ENCODE results near the gene NEDD4L. TPM values are rescaled to one million over a fixed set of nuclear protein-coding genes. Genes with fewer than 3 reads are reported as not detected.

The NEDD4L gene
- total and polyA plus RNA-seq, 2 donors (not counting 1 experiment from before 2014, with no cell fraction given), result 10.3 to 25.7 TPM

- H3K4me1 Mint-ChIP-seq, result no peaks in the 10 kb centered on the region
- H2AFZ ChIP-seq (ENCODE audit: insufficient read depth, low read depth, low read length, poor library complexity, severe bottlenecking), result no peak overlapping the region
- H3K27ac ChIP-seq (ENCODE audit: low read length in 2 of 2), result no peak overlapping the region
- intact Hi-C loops (cut with micrococcal nuclease), result no loop called here
- DNase-seq (no peak), ATAC-seq (ENCODE audit: low read depth) (no peak)
- no peak overlapping the region for H3K9ac ChIP-seq (ENCODE audit: low read length)
- no peaks in the 10 kb centered on the region for H3K27me3 Mint-ChIP-seq
- no peaks in the 10 kb centered on the region for H3K36me3 ChIP-seq (replicated peaks in 1 of 2; ENCODE audit: control extremely low read depth in 1 of 2, control insufficient read depth in 1 of 2, extremely low read depth in 1 of 2, insufficient read depth in 2 of 2, low read length in 1 of 2)
- H3K4me3 Mint-ChIP-seq, result no peak overlapping the region
- no peaks in the 10 kb centered on the region for H3K9me3 Mint-ChIP-seq (ENCODE audit: insufficient read depth)
- ChIA-PET POLR2A (no interaction called here), CTCF (interaction anchor here (0.9 to 1.2 kb wide), 2 partner anchors 12 to 19 kb away, joined by 3 to 4 read pairs; no protein-coding TSS in a partner anchor)
- TF ChIP-seq EZH2 (IDR thresholded peaks at IDR 0.05; ENCODE audit: borderline replicate concordance, insufficient read depth, low read depth, low read length, poor library complexity, severe bottlenecking), result no peak
- H4K20me1 ChIP-seq (ENCODE audit: control insufficient read depth, insufficient read depth, low read length, poor library complexity, severe bottlenecking), result no peaks in the 10 kb centered on the region
- no peaks in the 10 kb centered on the region for H3K79me2 ChIP-seq (ENCODE audit: control insufficient read depth, insufficient read depth, low read length)
- WGBS (ENCODE audit: insufficient coverage), result 92% methylated on average over 6 of the region's 6 CpGs
- H3K4me3 ChIP-seq (ENCODE audit: control extremely low read depth in 1 of 5, extremely low read depth in 1 of 5, insufficient read depth in 1 of 5, low read depth in 2 of 5, low read length in 4 of 5), result no peak overlapping the region
- no peak overlapping the region for H3K27ac Mint-ChIP-seq
- no peak overlapping the region for H3K4me2 ChIP-seq (replicated peaks; ENCODE audit: low read depth, low read length, poor library complexity, severe bottlenecking)
- H3K27me3 ChIP-seq (replicated peaks in 1 of 4; ENCODE audit: control extremely low read depth in 1 of 4, control insufficient read depth in 3 of 4, insufficient read depth in 4 of 4, low read length in 3 of 4), result peaks cover 0 to 3% (median 0%) of the 10 kb centered on the region in 4 experiments
- peaks cover 0 to 2% (median 0%) of the 10 kb centered on the region in 3 donors for H3K9me3 ChIP-seq (ENCODE audit: control extremely low read depth in 1 of 3, control insufficient read depth in 2 of 3, insufficient read depth in 1 of 3, low read length in 2 of 3)
- no peaks in the 10 kb centered on the region for H3K4me1 ChIP-seq (ENCODE audit: control insufficient read depth in 2 of 2, insufficient read depth in 2 of 2, low read length in 2 of 2)
These were observed 118.1 kb downstream of the NEDD4L start for GRCh38 chr18:58162127-58162526.

- H3K4me3 ChIP-seq (ENCODE audit: control extremely low read depth in 1 of 5, extremely low read depth in 1 of 5, insufficient read depth in 1 of 5, low read depth in 2 of 5, low read length in 4 of 5), result no peak overlapping the region
- H3K4me1 ChIP-seq (ENCODE audit: control insufficient read depth in 2 of 2, insufficient read depth in 2 of 2, low read length in 2 of 2), result no peaks in the 10 kb centered on the region
- H3K79me2 ChIP-seq (ENCODE audit: control insufficient read depth, insufficient read depth, low read length), result no peaks in the 10 kb centered on the region
- Mint-ChIP-seq H3K27ac (no peak overlapping the region), H3K27me3 (no peaks in the 10 kb centered on the region), H3K4me3 (no peak overlapping the region), H3K9me3 (ENCODE audit: insufficient read depth) (no peaks in the 10 kb centered on the region), H3K4me1 (no peaks in the 10 kb centered on the region)
- ChIA-PET CTCF (interaction anchor here (0.9 kb wide), 1 partner anchor 11 kb away, joined by 3 read pairs; no protein-coding TSS in a partner anchor), POLR2A (no interaction called here)
- H2AFZ ChIP-seq (ENCODE audit: insufficient read depth, low read depth, low read length, poor library complexity, severe bottlenecking), result no peak overlapping the region
- H3K36me3 ChIP-seq (replicated peaks in 1 of 2; ENCODE audit: control extremely low read depth in 1 of 2, control insufficient read depth in 1 of 2, extremely low read depth in 1 of 2, insufficient read depth in 2 of 2, low read length in 1 of 2), result no peaks in the 10 kb centered on the region
- ATAC-seq (ENCODE audit: low read depth), result no peak
- peaks cover 0 to 3% (median 0%) of the 10 kb centered on the region in 4 experiments for H3K27me3 ChIP-seq (replicated peaks in 1 of 4; ENCODE audit: control extremely low read depth in 1 of 4, control insufficient read depth in 3 of 4, insufficient read depth in 4 of 4, low read length in 3 of 4)
- no peak for DNase-seq
- intact Hi-C loops (cut with micrococcal nuclease), result no loop called here
- no peak overlapping the region for H3K4me2 ChIP-seq (replicated peaks; ENCODE audit: low read depth, low read length, poor library complexity, severe bottlenecking)
- TF ChIP-seq EZH2 (IDR thresholded peaks at IDR 0.05; ENCODE audit: borderline replicate concordance, insufficient read depth, low read depth, low read length, poor library complexity, severe bottlenecking) (no peak), CTCF (IDR thresholded peaks at IDR 0.05) (no peak)
- 98% methylated on average over 4 of the region's 6 CpGs for WGBS (ENCODE audit: insufficient coverage)
- H3K27ac ChIP-seq (ENCODE audit: low read length in 2 of 2), result no peak overlapping the region
- H3K9ac ChIP-seq (ENCODE audit: low read length), result no peak overlapping the region
- H3K9me3 ChIP-seq (ENCODE audit: control extremely low read depth in 1 of 3, control insufficient read depth in 2 of 3, insufficient read depth in 1 of 3, low read length in 2 of 3), result peaks cover 0 to 2% (median 0%) of the 10 kb centered on the region in 3 donors
- H4K20me1 ChIP-seq (ENCODE audit: control insufficient read depth, insufficient read depth, low read length, poor library complexity, severe bottlenecking), result no peaks in the 10 kb centered on the region
These were observed 119.1 kb downstream of the NEDD4L start for GRCh38 chr18:58163004-58163590.

Data from B cell (primary cell).